C4-2B (cell line): ENCODE results near the gene BTBD17.

Experiments used
- H3K27ac ChIP-seq: fragments of 450-650 bp; 2 replicates; pipeline ENCODE4 v1.5.1; 2017
- ZFX ChIP-seq: fragments of 450-650 bp; IDR thresholded peaks from 2 replicates; pipeline ENCODE4 v1.6.1; 2017
- TF ChIP-seq, protein P1 (sequence below): fragments of 450-650 bp; conservative IDR thresholded peaks from 2 replicates; pipeline ENCODE4 v1.5.1; 2017; ENCODE audit warnings: mild to moderate bottlenecking

Gene BTBD17

DNA sequence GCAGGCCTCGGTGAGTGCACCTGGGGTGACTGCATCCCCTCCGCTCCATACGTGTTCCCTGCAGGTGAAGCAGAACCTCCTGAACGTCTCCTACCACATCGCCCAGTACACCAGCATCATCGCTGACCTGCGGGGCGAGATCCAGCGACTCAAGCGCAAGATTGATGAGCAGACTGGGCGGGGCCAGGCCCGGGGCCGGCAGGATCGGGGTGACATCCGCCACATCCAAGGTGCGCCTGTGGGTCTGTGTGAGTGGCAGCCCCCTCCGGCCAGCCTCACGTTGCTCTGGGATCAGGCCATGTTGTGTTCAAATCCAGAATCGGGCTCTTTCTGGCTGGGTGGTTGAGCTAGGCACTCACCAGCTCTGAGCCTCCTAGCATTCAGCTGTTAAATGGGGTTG is 12.5 kb downstream of the BTBD17 start:
- TF ChIP-seq, protein P1, sequence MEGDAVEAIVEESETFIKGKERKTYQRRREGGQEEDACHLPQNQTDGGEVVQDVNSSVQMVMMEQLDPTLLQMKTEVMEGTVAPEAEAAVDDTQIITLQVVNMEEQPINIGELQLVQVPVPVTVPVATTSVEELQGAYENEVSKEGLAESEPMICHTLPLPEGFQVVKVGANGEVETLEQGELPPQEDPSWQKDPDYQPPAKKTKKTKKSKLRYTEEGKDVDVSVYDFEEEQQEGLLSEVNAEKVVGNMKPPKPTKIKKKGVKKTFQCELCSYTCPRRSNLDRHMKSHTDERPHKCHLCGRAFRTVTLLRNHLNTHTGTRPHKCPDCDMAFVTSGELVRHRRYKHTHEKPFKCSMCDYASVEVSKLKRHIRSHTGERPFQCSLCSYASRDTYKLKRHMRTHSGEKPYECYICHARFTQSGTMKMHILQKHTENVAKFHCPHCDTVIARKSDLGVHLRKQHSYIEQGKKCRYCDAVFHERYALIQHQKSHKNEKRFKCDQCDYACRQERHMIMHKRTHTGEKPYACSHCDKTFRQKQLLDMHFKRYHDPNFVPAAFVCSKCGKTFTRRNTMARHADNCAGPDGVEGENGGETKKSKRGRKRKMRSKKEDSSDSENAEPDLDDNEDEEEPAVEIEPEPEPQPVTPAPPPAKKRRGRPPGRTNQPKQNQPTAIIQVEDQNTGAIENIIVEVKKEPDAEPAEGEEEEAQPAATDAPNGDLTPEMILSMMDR, result no peak
- TF ChIP-seq ZFX, result no peak

DNA sequence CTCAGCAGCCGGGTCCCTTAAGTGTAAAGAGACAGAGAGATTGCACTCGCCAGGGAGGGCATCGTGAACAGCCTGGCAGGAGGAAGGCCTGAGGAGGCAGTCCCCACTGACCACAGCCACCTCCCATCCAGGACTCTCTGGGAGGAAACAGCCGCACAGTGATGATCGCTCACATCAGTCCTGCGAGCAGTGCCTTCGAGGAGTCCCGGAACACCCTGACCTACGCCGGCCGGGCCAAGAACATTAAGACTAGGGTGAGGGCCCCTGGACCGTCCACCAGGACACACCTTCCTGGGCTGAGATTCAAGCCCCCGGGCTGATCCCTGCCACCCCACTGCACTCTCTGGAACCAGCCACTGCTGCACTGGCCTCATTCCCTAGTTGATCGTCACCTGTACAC is 14.0 kb downstream of the BTBD17 start:
- no peak overlapping the region for H3K27ac ChIP-seq
- TF ChIP-seq ZFX, result no peak
- TF ChIP-seq, protein P1, result no peak

More for the DNA sequence above, 12.5 kb downstream of the BTBD17 start:
- no peak overlapping the region for H3K27ac ChIP-seq

DNA sequence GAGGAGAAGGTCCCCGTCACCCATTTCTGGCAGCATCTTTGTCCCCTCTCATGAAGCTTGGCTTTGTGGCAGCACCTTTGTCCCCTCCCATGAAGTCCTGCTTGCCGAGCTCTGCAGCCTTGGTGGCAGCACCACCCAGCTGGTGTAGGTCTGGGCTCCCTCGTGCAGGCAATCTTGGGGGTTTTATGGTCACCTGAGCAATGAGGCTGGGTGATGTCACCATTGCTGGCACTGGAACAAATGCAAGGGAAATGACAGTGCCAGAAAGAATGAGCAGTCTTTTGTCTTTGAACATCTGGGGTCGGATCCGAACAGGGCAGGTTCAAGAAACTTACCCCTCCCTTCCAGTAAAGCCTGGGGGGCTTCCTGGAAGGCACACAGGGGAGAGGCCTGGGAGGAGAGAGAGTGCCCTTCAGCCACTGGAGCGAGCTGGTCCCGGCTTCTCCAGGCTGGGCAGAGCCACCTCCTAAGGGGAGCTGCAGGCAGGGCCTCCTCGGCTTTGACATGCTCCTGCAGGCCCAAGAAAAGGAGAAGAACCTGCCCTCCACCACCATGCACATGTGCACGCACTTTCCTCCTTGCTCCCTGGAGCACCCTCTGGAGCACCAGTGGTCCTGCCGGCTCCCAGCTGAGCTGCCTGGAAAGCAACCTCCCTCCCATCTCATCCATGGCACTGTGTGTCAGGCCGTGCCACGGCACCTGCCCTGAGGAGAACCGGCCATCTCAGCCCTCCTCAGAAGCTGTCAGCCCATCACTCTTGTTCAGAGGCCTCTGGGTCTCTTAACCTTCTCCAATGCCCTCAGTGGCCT is 16.0 kb downstream of the BTBD17 start:
- TF ChIP-seq, protein P1, result no peak
- TF ChIP-seq ZFX, result no peak

DNA sequence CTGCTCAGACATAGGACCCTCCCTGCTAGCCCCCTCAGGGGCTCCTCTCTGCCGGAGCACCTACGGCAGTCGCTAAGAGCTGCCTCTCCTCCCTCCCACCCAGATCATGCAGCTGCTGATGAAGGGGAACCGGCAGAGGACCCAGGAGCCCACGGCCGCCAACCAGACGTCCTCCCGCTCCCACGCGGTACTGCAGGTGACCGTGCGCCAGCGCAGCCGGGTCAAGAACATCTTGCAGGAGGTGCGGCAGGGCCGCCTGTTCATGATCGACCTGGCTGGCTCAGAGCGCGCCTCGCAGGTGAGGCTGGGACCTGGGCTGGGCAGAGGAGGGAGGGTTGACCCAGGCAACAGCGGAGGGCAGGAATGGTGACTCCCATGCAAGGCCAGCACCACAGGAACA is 17.0 kb downstream of the BTBD17 start:
- H3K27ac ChIP-seq, result no peak overlapping the region
- TF ChIP-seq ZFX, result no peak

More for the DNA sequence above, 16.0 kb downstream of the BTBD17 start:
- H3K27ac ChIP-seq, result no peak overlapping the region

DNA sequence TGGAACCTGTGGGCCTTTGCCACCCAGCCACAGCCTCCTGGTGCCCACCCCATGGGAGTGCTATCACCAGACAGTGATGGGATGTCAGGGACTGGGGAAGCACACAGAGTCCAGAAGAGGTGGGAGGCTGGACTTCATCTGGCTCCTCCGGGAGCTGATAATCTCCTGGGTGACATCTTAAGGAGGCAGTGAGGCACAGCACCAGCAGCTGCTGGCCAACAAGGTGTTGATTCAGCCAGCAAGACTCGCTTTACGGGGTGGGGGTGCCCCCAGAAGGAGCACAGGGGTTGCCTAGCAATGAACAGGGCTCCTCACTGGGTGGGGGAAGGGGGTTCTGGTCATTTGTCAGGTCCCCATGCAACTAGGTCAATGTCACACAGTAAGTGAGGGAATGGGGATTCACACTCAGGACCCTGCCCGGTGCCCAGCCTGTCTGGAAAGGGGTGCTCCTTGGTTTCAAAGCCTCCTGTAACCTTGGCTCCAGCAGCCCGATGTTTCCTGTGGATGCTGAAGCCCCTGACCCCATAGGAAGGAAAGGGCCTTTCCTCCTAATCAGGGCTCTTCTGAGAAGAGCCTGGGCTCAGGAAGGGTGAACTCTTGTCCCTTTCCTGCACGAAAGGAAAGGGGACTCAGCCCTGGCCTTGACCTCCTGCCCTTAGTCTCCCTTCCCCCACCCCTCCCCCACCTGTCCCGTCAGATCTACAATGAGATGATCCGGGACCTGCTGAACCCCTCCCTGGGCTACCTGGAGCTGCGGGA is 18.0 kb downstream of the BTBD17 start:
- no peak for TF ChIP-seq ZFX
- TF ChIP-seq, protein P1, result no peak
- H3K27ac ChIP-seq, result no peak overlapping the region

DNA sequence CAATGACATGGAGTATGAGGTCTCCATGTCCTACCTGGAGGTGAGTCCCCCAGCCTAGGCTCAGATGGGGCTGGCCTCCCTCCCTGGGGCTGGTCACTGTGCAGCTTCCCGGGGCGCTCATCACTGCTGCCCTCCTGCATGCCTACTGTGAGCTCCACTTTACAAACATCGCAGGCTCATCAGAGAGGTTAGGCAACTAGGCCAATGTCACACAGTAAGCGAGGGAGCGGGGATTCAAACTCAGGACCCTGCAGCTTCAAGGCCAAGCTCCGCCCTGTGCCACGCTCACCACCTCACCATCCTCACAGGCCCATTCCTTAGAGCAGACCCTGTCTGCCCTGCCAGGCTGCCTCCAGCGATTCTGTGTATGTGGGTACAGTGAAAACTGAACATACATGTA is 18.5 kb downstream of the BTBD17 start:
- H3K27ac ChIP-seq, result no peak overlapping the region
- TF ChIP-seq ZFX, result no peak

DNA sequence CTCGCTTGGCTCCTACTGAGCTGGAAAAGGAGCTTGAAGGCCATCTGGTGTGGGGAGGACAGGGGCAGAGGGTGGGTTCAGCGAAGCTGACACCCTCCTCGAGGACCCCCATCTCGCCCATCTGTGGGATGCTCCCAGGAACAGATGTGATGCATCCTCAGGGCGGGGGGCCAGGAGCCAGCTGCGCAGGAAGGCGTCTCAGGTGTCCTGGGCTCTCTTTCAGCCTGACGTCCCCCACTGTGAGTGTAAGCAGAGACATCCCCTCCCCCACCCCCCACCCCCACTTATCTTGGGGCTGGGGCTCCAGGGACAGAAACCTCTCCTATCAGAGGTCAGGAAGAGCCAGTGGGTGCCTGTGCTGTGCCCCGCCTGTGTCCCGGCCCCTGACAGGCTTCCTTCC is 19.4 kb downstream of the BTBD17 start:
- no peak for TF ChIP-seq ZFX
- TF ChIP-seq, protein P1, result no peak
- H3K27ac ChIP-seq, result no peak overlapping the region

DNA sequence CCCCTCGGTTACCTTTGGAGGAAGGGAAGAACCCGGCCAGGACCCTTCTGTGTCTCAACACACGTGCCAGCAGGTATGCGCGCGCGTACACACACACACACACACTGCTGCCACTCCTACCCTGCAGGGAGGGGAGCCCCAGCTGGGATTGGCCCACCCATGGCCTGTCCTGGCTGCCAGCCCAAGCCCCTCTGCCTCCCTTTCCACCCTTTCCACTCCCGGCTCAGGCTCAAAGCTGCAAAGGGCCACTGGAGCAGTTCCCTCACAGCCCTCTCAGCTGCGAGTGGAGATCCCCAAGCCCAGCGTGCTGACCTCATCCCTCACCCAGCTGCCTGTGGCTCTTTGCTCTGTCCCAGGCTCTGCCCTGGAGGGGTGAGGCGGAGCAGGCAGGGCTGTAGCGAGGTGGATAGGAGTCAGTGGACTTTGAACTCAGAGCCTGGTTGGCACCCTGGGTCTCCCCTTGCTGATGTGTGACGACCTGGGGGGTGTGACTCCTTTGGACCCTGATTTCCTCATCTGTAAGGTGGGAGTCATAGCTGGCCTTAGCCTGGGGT is 21.1 kb downstream of the BTBD17 start:
- no peak overlapping the region for H3K27ac ChIP-seq
- no peak for TF ChIP-seq ZFX
- TF ChIP-seq, protein P1, result no peak
